Smooth muscle cell (in vitro differentiated cells): ENCODE data around the gene RTF2. TPM values are rescaled to one million over a fixed set of nuclear protein-coding genes. Genes with fewer than 3 reads are reported as not detected.

ENCODE experiments used
- DNase-seq: peaks from one replicate; lab custom pipeline; 2025; ENCODE audit not compliant: unreplicated experiment; lab: John Stamatoyannopoulos, UW
- H2AFZ ChIP-seq: fragments of 200-600 bp; sonication (generic); 2 replicates; pipeline ENCODE4 v1.6.0; 2016; ENCODE audit warnings: antibody characterized with exemption, low read depth, mild to moderate bottlenecking
- H3F3A ChIP-seq: fragments of 200-600 bp; sonication (generic); 2 replicates; pipeline ENCODE4 v1.6.0; 2017; ENCODE audit warnings: antibody characterized with exemption, low read depth
- H3K27ac ChIP-seq: fragments of 200-600 bp; sonication (generic); 2 replicates; pipeline ENCODE4 v1.5.1; 2016; ENCODE audit warnings: low read depth, mild to moderate bottlenecking
- H3K27me3 ChIP-seq: fragments of 200-600 bp; sonication (generic); 2 replicates; pipeline ENCODE4 v1.6.1; 2016; ENCODE audit warnings: low read depth, mild to moderate bottlenecking
- H3K36me3 ChIP-seq: fragments of 200-600 bp; sonication (generic); 2 replicates; pipeline ENCODE4 v1.5.1; 2016; ENCODE audit warnings: low read depth
- H3K4me1 ChIP-seq: fragments of 200-600 bp; sonication (generic); 2 replicates; pipeline ENCODE4 v1.5.1; 2016; ENCODE audit warnings: low read depth
- H3K4me2 ChIP-seq: fragments of 200-600 bp; sonication (generic); 2 replicates; pipeline ENCODE4 v1.6.0; 2016; ENCODE audit warnings: mild to moderate bottlenecking
- H3K4me3 ChIP-seq: fragments of 200-600 bp; sonication (generic); 2 replicates; pipeline ENCODE4 v1.5.1; 2016; ENCODE audit warnings: mild to moderate bottlenecking
- H3K79me2 ChIP-seq: fragments of 200-600 bp; sonication (generic); 2 replicates; pipeline ENCODE4 v1.6.0; 2016; ENCODE audit warnings: low read depth, mild to moderate bottlenecking
- H3K9ac ChIP-seq: fragments of 200-600 bp; sonication (generic); 2 replicates; pipeline ENCODE4 v1.6.0; 2016; ENCODE audit warnings: low read depth
- H3K9me3 ChIP-seq: fragments of 200-600 bp; sonication (generic); replicated peaks from 2 replicates; pipeline ENCODE4 v1.5.1; 2016; ENCODE audit warnings: low read depth
- H4K20me1 ChIP-seq: fragments of 200-600 bp; sonication (generic); 2 replicates; pipeline ENCODE4 v1.6.0; 2016; ENCODE audit warnings: low read depth
- CTCF ChIP-seq: fragments of 200-600 bp; sonication (generic); IDR thresholded peaks from 2 replicates; pipeline ENCODE4 v1.5.1; 2017; ENCODE audit warnings: borderline replicate concordance, mild to moderate bottlenecking, antibody characterized with exemption; ENCODE audit not compliant: insufficient read depth, poor library complexity, severe bottlenecking
- WGBS: methylation state at CpG from one replicate; pipeline ENCODE4 v1.1.7; 2016; ENCODE audit warnings: low lambda C conversion rate; 5-methylcytosine and 5-hydroxymethylcytosine counted together
- polyA plus RNA-seq: library from polyadenylated mRNA; unstranded; fragments of >200 nt; fragmentation: Nextera tagmentation; extraction: Ambion mirVana; gene quantifications from 2 replicates; pipeline ENCODE4 v1.2.1, GENCODE V29; 2016
- total RNA-seq: library from RNA; depleted of rRNA; stranded (reverse); fragments of >200 nt; gene quantifications from 2 replicates; pipeline ENCODE4 v1.2.3, GENCODE V29; 2014

Gene RTF2
- total and polyA plus RNA-seq, 2 experiments from 2014 or later = 38.0 to 106 TPM

- Histone ChIP-seq H2AFZ (no peak overlapping the region), H3K4me3 (no peak overlapping the region), H3K27me3 (no peaks in the 10 kb centered on the region), H3K9ac (no peak overlapping the region), H4K20me1 (no peaks in the 10 kb centered on the region), H3K9me3 (no peaks in the 10 kb centered on the region), H3K4me2 (no peak overlapping the region), H3F3A (no peaks in the 10 kb centered on the region), H3K79me2 (no peaks in the 10 kb centered on the region), H3K36me3 (no peaks in the 10 kb centered on the region), H3K27ac (no peak overlapping the region), H3K4me1 (no peaks in the 10 kb centered on the region)
- no peak for TF ChIP-seq CTCF
- no peak for DNase-seq
- 93% methylated on average over 9 of the region's 9 CpGs for WGBS
Observed at GRCh38 chr20:56542489-56543030, 74.1 kb downstream of the RTF2 start.

GRCh38 chr20:56551571-56551970, 83.1 kb downstream of the RTF2 start:
- DNase-seq = no peak
- H3K9me3 ChIP-seq = no peaks in the 10 kb centered on the region
- no peak for TF ChIP-seq CTCF
- no peak overlapping the region for H3K27ac ChIP-seq
- no peaks in the 10 kb centered on the region for H3K36me3 ChIP-seq
- 96% methylated on average over 8 of the region's 8 CpGs for whole genome bisulfite sequencing
- H3K4me2 ChIP-seq = no peak overlapping the region
- no peak overlapping the region for H2AFZ ChIP-seq
- H3F3A ChIP-seq = peaks cover 5% of the 10 kb centered on the region
- H4K20me1 ChIP-seq = no peaks in the 10 kb centered on the region
- no peaks in the 10 kb centered on the region for H3K79me2 ChIP-seq
- H3K4me1 ChIP-seq = no peaks in the 10 kb centered on the region
- no peak overlapping the region for H3K4me3 ChIP-seq
- no peak overlapping the region for H3K9ac ChIP-seq
- H3K27me3 ChIP-seq = no peaks in the 10 kb centered on the region

GRCh38 chr20:56552911-56553629, 84.6 kb downstream of the RTF2 start:
- H3K9me3 ChIP-seq = no peaks in the 10 kb centered on the region
- no peak overlapping the region for H3K9ac ChIP-seq
- no peak overlapping the region for H2AFZ ChIP-seq
- TF ChIP-seq CTCF = no peak
- no peak overlapping the region for H3K4me2 ChIP-seq
- no peak overlapping the region for H3K27ac ChIP-seq
- H3K4me1 ChIP-seq = no peaks in the 10 kb centered on the region
- no peak overlapping the region for H3K4me3 ChIP-seq
- no peaks in the 10 kb centered on the region for H3K36me3 ChIP-seq
- WGBS = 68% methylated on average over 8 of the region's 8 CpGs
- no peaks in the 10 kb centered on the region for H3K27me3 ChIP-seq
- DNase-seq = no peak
- no peaks in the 10 kb centered on the region for H4K20me1 ChIP-seq
- peaks cover 5% of the 10 kb centered on the region for H3F3A ChIP-seq
- no peaks in the 10 kb centered on the region for H3K79me2 ChIP-seq

- Histone ChIP-seq H3K4me1 (no peaks in the 10 kb centered on the region), H3K9me3 (no peaks in the 10 kb centered on the region), H3K4me2 (peak overlapping the region; percentile 54), H3K9ac (no peak overlapping the region), H2AFZ (no peak overlapping the region), H3K27me3 (no peaks in the 10 kb centered on the region), H3K79me2 (no peaks in the 10 kb centered on the region), H4K20me1 (no peaks in the 10 kb centered on the region), H3F3A (peaks cover 5% of the 10 kb centered on the region), H3K27ac (peak overlapping the region; percentile 75), H3K4me3 (no peak overlapping the region), H3K36me3 (no peaks in the 10 kb centered on the region)
- TF ChIP-seq CTCF = no peak
- DNase-seq = no peak
- WGBS = 12% methylated on average over 4 of the region's 4 CpGs
Observed at GRCh38 chr20:56554869-56555268, 86.4 kb downstream of the RTF2 start.
